Stimulated activated CD8-positive, alpha-beta memory T cell treated with anti-CD3 and anti-CD28 coated beads, Interleukin-15, amount 100 ng/mL, for 48 hours (primary cell): ENCODE measurements around the gene CAV2.

Experiments
- DNase-seq, 2 donors: peaks; one replicate each; pipeline ENCODE4 v3.0.0-alpha.2; 2020; ENCODE audit warnings: low read depth in 2 of 2

The CAV2 gene

DNA sequence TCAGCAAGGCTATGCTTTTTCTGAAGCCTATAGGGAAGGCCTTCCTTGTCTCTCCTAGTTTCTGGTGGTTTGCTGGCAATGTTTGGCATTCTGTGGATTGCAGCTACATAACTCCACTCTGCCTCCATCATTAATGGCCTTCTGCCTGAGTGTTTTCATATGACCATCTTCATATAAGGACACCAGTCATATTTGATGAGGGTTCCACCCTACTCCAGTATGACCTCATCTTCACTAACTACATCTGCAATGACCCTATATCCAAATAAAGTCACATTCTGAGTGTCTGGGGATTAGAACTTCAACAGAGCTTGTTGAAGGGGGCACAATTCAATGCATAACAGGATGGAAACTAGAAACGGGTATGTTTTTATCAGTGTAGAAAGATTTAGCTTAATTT lies 47.4 kb downstream of the CAV2 start:
- no peak for DNase-seq

GRCh38 chr7:116547347-116547746 lies 47.8 kb downstream of the CAV2 start:
- DNase-seq = no peak

GRCh38 chr7:116548506-116548905 lies 49.0 kb downstream of the CAV2 start:
- DNase-seq = no peak

DNA sequence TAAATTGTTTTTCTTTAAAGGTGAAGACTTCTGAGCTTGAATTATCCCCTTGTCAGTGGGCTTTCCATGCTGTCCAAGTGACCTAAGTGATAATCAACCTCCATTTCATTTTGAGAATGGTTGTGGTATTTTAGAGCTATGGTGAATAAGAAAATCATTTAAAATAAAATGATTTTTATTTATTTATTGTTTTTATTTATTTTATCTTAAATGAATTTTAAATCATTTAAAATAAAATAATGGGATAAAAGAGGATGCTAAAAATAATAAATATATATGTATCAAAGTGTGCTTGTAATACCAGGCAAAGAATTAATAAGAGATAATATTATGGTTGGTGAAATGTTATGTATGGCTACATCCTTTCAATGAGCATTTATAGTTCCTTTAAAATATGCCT lies 49.8 kb downstream of the CAV2 start:
- no peak for DNase-seq

GRCh38 chr7:116551692-116552091 lies 52.2 kb downstream of the CAV2 start:
- no peak for DNase-seq

GRCh38 chr7:116552602-116553001 lies 53.1 kb downstream of the CAV2 start:
- no peak for DNase-seq

GRCh38 chr7:116553168-116553964 lies 53.8 kb downstream of the CAV2 start:
- DNase-seq = no peak

DNA sequence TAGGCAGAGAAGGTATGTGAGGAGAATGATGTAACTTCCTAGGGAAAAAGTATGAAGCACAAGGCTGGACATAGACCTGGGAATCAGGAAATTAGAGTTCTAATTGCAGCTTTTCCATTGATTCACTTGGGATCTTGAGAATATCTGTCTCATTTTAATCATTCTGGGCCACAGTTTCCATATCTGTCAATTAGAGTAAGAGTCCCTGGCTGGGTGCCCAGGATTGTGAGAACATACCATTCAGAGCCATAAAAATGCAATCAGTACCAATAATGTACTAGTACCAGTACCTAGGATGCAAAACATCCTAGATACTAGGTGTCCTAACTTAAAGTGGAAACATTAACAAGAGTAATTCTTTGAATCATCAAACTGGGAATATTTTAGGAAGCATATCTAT lies 54.9 kb downstream of the CAV2 start:
- no peak for DNase-seq

- no peak for DNase-seq
Measured at GRCh38 chr7:116554911-116555310, 55.4 kb downstream of the CAV2 start.

DNA sequence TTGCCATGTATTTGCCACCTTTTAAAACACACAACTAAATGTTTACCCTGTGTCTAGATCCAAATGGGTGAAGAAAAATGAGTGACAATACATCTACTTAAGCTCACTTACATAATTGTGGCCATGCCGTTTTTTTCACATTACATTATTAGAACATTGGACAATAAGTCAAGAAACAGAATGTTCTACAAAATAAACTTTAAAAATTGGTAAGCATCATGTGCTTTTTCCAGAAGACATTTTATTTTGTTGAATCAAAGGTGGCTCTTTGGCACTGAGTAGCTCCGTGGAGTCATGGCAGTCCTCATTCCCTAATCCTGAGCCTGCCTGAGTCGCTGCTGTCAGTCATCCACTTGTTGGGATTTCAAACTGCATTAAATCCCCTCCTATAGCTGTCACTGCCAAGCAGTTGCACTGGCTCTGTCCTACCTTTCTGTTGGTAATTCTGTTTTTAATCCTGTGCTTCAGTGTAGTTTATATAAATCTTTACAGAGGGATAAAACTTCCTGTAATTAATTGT lies 57.6 kb downstream of the CAV2 start:
- no peak for DNase-seq

GRCh38 chr7:116557901-116558300 lies 58.4 kb downstream of the CAV2 start:
- DNase-seq = no peak
